Inflammatory macrophage (primary cell): ENCODE measurements around the gene R3HDM4.

Experiments
- DNase-seq, 2 donors: peaks; one replicate each; pipeline ENCODE4 v3.0.0-alpha.2; 2020 to 2022

The R3HDM4 gene

GRCh38 chr19:947090-947706 lies 34.2 kb upstream of the R3HDM4 start:
- no peak for DNase-seq

- no peak for DNase-seq
These were observed 32.6 kb upstream of the R3HDM4 start for GRCh38 chr19:945401-946252.

- DNase-seq, result no peak
These were observed 31.7 kb upstream of the R3HDM4 start for GRCh38 chr19:944663-945241.

- DNase-seq, result no peak
These were observed 31.1 kb upstream of the R3HDM4 start for GRCh38 chr19:944171-944567.

DNA sequence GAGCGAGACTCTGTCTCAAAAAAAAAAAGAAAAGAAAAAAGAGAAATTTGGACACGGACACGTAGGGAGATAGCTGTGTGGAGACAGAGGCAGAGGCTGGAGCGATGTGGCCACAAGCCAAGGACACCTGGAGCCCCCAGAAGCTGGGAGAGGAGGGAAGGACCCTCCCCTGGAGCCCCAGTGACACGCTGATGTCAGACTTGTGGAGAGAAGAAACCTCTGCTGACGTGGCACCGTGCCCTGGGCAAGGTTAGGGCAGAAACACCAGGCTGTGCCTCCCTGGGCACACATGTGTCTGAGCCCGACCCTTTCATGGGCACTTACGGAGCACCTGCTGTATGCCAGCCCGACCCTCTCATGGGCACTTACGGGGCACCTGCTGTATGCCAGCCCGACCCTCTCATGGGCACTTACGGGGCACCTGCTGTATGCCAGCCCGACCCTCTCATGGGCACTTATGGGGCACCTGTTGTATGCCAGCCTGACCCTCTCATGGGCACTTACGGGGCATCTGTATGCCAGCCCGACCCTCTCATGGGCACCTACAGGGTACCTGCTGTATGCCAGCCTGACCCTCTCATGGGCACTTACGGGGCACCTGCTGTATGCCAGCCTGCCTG lies 30.6 kb upstream of the R3HDM4 start:
- DNase-seq, result no peak

DNA sequence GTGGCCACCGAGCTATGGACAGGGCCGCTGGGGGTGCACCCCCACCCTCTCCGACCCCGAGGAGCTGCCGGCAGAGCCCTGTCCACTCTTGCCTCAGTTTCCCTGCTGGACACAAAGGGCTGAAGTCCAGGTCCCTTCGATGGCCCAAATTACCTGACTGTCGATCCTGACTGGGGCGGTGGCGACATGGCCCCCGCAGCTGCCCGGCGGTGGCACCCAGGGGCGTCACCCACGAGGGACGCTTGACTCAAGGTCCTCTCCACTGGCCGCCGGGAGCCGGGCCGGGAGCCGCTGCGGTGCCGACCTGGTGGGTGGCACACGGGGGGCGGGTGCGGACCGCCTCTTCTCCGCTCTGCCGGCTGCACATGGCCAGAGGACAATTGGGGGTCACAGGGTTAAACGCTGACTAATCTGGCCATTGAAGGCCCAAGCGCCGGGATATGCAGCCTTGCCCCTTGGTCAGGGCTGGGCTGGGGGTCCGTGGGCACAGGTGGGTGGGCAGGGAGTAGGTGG lies 29.2 kb upstream of the R3HDM4 start:
- DNase-seq, result no peak

GRCh38 chr19:941292-942132 lies 28.5 kb upstream of the R3HDM4 start:
- no peak for DNase-seq

DNA sequence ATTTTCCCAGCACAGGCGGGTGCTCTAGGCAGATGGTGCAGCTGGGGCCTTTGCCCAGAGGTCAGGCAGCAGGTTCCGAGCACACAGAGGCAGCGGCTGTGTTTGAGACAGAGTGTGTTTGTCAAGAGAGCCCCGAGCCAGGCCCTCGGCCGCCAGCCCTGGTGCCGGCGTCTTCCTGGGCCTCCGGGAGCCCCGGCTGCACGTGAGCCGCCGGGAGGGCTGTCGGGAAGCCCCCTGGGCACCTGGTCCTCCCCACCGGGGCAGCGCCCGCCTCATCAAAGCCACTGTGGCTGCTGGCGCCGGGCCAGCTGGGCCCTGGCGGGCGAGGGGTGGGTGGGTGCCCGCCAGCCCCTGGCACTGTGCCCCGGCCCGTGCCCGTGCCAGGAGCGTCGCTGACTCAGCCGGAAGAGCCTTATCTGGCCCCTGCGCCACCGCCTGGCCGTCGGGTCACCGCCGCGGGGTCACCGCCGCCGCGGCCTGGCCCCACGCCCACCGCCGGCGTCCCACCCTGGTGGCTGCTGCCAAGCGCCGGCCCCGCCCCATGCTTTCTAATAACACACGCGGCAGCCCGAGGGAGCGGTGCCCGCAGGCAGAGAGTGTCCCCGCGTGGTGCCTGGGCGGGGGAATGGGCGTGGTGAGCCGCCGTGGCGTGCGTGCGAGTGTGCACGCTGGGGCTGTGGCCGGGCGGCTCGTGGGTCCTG lies 27.7 kb upstream of the R3HDM4 start:
- peak; percentile 55 to 75 for DNase-seq

- no peak for DNase-seq
These were observed 26.9 kb upstream of the R3HDM4 start for GRCh38 chr19:939922-940321.

- no peak for DNase-seq
These were observed 26.4 kb upstream of the R3HDM4 start for GRCh38 chr19:939439-939838.

DNA sequence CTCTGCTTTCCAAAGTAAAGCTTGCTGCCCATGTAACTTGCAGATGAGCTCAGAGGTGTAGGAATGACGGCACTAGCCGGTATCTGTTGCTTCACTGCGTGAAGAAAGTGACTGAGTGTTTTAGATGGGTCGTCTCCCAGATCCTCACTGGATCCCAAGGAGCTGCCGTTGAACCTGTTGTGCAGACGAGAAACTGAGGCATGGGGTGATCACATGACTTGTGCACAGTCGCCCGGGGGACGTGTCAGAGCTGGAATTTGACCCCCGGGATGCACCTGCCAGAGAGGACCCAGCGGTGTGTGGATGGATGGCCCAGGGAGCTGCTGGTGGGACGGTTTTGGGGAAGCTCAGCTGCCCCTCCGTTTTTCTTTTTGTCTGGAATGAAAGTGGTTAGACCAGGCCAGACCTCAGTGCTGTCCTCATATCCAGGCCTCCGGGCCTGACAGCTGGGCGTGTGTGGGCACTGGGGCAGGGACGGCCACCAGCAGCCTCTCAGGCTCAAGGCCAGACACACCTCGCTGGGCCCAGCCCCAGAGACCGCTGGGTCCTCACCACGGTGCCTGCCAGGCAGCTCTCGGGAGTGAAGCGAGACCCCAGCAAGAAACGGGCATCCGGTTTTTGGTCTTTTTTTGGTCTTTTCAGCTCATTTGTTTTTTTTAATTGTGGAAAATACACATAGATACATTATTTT lies 25.4 kb upstream of the R3HDM4 start:
- DNase-seq, result peak in 1 of 2 donors; percentile 26

- DNase-seq, result peak; percentile 97 to 99
These were observed 24.3 kb upstream of the R3HDM4 start for GRCh38 chr19:937259-937694.

DNA sequence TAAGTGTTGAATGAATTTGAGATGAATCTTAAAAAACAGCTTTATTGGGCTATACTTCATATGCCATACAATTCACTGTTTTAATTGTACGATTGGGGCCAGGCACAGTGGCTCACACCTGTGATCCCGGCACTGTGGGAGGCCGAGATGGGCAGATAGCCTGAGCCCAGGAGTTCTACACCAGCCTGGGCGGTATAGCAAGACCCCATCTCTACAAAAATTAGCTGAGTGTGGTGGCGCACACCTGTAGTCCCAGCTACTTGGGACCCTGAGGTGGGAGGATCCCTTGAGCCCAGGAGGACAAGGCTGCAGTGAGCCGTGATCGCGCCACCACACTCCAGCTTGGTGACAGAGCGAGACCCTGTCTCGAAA lies 23.1 kb upstream of the R3HDM4 start:
- DNase-seq, result no peak

DNA sequence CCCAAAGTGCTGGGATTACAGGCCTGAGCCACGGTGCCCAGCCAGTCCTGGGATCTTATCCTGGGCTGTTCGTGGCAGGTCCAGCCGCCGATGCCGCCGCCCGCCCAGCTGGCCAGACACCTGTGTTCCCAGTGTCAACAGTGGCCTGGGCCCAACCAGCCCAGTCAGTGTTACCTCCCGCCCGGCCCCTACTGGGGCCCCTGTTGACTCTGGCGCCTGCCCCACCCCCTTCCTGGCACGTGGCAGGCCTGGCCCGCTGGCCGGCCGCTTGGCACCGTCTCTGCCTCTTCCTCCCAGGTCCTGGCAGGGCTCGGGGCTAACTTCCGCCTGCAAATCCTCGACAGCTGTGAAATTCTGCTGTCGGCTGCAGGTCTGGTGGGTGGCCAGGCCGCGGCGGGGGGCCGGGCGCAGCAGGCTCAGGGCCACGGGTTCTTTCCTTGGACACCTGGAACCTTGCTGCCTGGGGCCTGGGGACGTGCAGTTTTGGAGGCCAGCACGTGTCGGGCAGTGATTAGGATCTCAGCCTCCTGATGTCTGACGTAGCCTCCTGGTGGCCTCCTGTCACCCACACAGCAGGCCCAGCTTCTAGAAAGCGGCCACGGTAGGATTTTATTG lies 22.0 kb upstream of the R3HDM4 start:
- peak; percentile 60 to 75 for DNase-seq

DNA sequence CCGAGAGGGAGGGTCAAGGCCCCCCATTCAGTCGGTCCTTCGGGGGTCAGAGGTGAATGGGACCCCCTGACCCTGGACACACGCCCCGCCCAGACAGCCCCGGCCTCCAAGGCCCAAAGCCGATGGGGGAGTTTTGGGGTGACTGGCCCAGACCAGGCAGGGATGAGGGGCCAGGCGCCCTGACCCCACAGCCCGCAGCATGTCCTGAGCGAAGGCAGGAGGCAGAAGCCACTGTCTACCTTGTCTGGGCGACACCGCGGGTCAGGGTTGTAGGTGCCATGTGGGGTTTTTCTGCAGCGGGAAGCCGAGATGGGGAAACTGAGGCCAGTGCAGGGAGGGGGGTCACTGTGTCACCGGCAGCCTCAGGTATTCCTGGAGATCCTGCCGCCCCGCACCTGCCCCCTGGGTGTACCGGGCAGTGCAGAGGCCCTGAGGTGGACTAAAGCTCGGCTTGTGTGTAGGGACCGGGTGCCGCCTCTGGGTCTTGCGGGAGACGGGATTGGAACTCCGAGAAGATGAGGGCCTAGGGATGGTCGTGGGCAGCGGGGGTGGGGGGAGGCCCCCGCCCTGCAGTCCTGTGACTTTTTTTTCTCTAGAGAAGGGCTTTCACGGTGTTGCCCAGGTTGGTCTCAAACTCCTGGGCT lies 21.3 kb upstream of the R3HDM4 start:
- no peak for DNase-seq

DNA sequence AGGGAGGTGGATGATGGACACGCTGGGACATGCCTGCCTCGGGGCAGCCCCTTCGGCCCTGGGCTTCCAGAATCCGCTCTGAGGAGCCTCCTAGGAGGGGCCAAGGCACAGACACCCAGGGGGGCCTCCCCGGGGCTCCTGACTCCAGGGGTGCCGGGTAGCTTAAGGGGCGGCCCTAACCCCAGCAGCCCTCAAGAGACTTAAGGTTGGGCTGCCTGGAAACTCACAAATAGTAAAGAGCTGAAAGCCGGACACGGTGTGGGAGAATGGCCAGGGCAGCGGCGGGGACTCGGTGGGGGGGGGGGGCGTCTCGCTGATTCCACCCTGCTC lies 20.5 kb upstream of the R3HDM4 start:
- no peak for DNase-seq

GRCh38 chr19:932648-933552 lies 19.9 kb upstream of the R3HDM4 start:
- DNase-seq, result peak; percentile 42 to 69

GRCh38 chr19:931860-932647 lies 19.0 kb upstream of the R3HDM4 start:
- DNase-seq, result no peak
